GM18858 (cell line): ENCODE data around the gene ANKRD65.
"Not testable (repeated sequence)": the region's sequence is repeated elsewhere in the genome, so short reads cannot be mapped to it uniquely, and the experiment has no call there.

Source experiments
- ATAC-seq: cut with Tn5 transposase; IDR thresholded peaks from one replicate; pipeline ENCODE4 v1.9.1; 2021; ENCODE audit not compliant: unreplicated experiment

Gene ANKRD65

GRCh38 chr1:1421147-1421906 lies at the start of gene ANKRD65:
Gene ANKRD65 (minus strand): TSS chr1:1421276. CDS start chr1:1421005, 271 bp downstream.
- no peak for ATAC-seq

GRCh38 chr1:1468196-1468985 lies 47.3 kb upstream of the ANKRD65 start:
- not testable (repeated sequence) for ATAC-seq

GRCh38 chr1:1463312-1463711 lies 42.2 kb upstream of the ANKRD65 start:
- no peak for ATAC-seq

GRCh38 chr1:1462318-1462966 lies 41.4 kb upstream of the ANKRD65 start:
- no peak for ATAC-seq

- ATAC-seq = no peak
These were observed 40.7 kb upstream of the ANKRD65 start for GRCh38 chr1:1461721-1462317.

GRCh38 chr1:1460540-1461130 lies 39.6 kb upstream of the ANKRD65 start:
- no peak for ATAC-seq

- ATAC-seq = not testable (repeated sequence)
These were observed 38.6 kb upstream of the ANKRD65 start for GRCh38 chr1:1459711-1460110.

- ATAC-seq = not testable (repeated sequence)
These were observed 38.1 kb upstream of the ANKRD65 start for GRCh38 chr1:1459156-1459555.

- not testable (repeated sequence) for ATAC-seq
These were observed 35.7 kb upstream of the ANKRD65 start for GRCh38 chr1:1456683-1457255.

GRCh38 chr1:1455934-1456333 lies 34.9 kb upstream of the ANKRD65 start:
- not testable (repeated sequence) for ATAC-seq

GRCh38 chr1:1455366-1455884 lies 34.3 kb upstream of the ANKRD65 start:
- no peak for ATAC-seq

- ATAC-seq = not testable (repeated sequence)
These were observed 33.4 kb upstream of the ANKRD65 start for GRCh38 chr1:1454286-1455056.

- ATAC-seq = no peak
These were observed 31.8 kb upstream of the ANKRD65 start for GRCh38 chr1:1452882-1453281.

GRCh38 chr1:1452365-1452739 lies 31.3 kb upstream of the ANKRD65 start:
- ATAC-seq = not testable (repeated sequence)

GRCh38 chr1:1451696-1452364 lies 30.8 kb upstream of the ANKRD65 start:
- ATAC-seq = no peak

- not testable (repeated sequence) for ATAC-seq
These were observed 29.5 kb upstream of the ANKRD65 start for GRCh38 chr1:1450616-1451015.

- ATAC-seq = no peak
These were observed 28.1 kb upstream of the ANKRD65 start, which contains the start of gene ATAD3C for GRCh38 chr1:1449099-1449739. Gene ATAD3C (plus strand): TSS chr1:1449689. CDS start chr1:1450684, 995 bp downstream.

GRCh38 chr1:1446631-1447030 lies 25.6 kb upstream of the ANKRD65 start:
- ATAC-seq = not testable (repeated sequence)
